ENCODE data around the gene CPT1C. TPM values are rescaled to one million over a fixed set of nuclear protein-coding genes. Genes with fewer than 3 reads are reported as not detected.

Gene CPT1C
- total and polyA plus RNA-seq, 2 of the 4 experiments (the other 2 are of a cell fraction) = 14.2 to 56.1 TPM

DNA sequence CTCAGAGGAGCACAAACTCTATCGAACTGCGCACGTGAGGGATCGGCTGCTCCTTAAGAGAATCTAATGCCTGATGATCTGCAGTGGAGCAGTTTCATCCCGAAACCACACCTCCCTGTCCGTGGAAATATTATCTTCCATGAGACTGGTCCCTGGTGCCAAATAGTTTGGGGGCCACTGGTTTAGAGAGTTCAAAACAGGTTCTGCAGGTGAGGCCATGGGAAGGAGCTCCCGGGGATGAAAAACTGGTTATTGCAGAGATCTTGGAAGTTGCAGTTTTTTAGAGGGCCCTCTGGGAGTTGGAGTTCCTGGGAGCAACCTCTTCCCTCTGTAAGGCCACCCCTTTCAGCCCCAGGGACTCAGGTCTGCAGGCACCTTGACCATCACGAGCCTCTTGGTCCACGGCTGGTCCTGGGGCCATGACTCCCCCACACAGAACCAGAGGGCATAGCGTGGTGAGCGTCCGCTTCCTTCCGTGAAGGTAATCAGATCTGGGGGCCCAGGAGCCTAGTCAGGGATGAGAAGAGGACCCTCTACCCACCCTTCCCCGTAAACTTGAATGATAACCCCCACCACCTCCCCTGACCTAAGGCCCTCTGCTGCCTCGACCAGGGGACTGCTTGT lies 30.5 kb upstream of the CPT1C start (continued):
- TF ChIP-seq NFE2L2 (IDR thresholded peaks at IDR 0.05; ENCODE audit: low read depth, low read length) = no peak
- TF ChIP-seq POLR2A (IDR thresholded peaks at IDR 0.05; ENCODE audit: low read depth, low read length) = no peak
- no peak for TF ChIP-seq MXI1 (IDR thresholded peaks at IDR 0.05; ENCODE audit: borderline replicate concordance, low read depth, low read length)
- no peak for TF ChIP-seq SMC3 (IDR thresholded peaks at IDR 0.05; ENCODE audit: low read depth, low read length)
- no peak for TF ChIP-seq FOS (IDR thresholded peaks at IDR 0.05; ENCODE audit: low read depth, low read length)
- no peak for TF ChIP-seq RAD21 (IDR thresholded peaks at IDR 0.05; ENCODE audit: low read length)
- TF ChIP-seq RFX5 (IDR thresholded peaks at IDR 0.05; ENCODE audit: low read depth, low read length) = no peak

- 100% methylated on average over 2 of the region's 16 CpGs; no CpG with 5 or more reads in 1 of the 2 experiments for WGBS, 2 experiments (ENCODE audit: extremely low coverage in 2 of 2, insufficient read length in 1 of 2)
- Histone ChIP-seq H3K23ac (ENCODE audit: low read depth, low read length) (no peak overlapping the region), H2AFZ (replicated peaks; ENCODE audit: low read length, poor library complexity) (no peak overlapping the region), H3K79me1 (ENCODE audit: low read depth in 1 of 2, low read length in 2 of 2) (peaks cover 7 to 58% of the 10 kb centered on the region in 2 experiments; a peak in 3 of 4 replicates), H4K91ac (ENCODE audit: insufficient read depth, low read depth, low read length) (no peak overlapping the region), H2AK9ac (replicated peaks; ENCODE audit: low read depth, low read length, poor library complexity) (no peak overlapping the region), H3K4ac (ENCODE audit: low read depth, low read length) (no peak overlapping the region), H3K18ac (ENCODE audit: low read depth, low read length) (no peak overlapping the region), H3K9me1 (ENCODE audit: insufficient read depth, low read length) (peaks cover 3% of the 10 kb centered on the region; the same call in 1 of the 2 replicates), H3K9me3 (ENCODE audit: control insufficient read depth, insufficient read depth, low read length) (no peaks in the 10 kb centered on the region), H3K36me3 (ENCODE audit: control insufficient read depth, insufficient read depth, low read length) (peaks cover 48% of the 10 kb centered on the region), H3K4me3 (ENCODE audit: insufficient read depth, low read depth, low read length) (no peak overlapping the region), H3K27ac (ENCODE audit: insufficient read depth, low read length) (no peak overlapping the region), H4K20me1 (ENCODE audit: insufficient read depth, low read length) (peaks cover 19% of the 10 kb centered on the region), H2BK15ac (ENCODE audit: low read depth, low read length) (no peak overlapping the region), H3K4me2 (ENCODE audit: low read depth, low read length) (no peak overlapping the region), H3K9ac (ENCODE audit: low read depth, low read length) (no peak overlapping the region), H3K27me3 (ENCODE audit: control insufficient read depth, insufficient read depth, low read length) (no peaks in the 10 kb centered on the region), H2BK120ac (ENCODE audit: low read depth, low read length) (no peak overlapping the region), H2AK5ac (ENCODE audit: low read depth, low read length) (no peak overlapping the region), H3K56ac (ENCODE audit: extremely low read depth, insufficient read depth, low read length) (no peak overlapping the region), H3K14ac (replicated peaks; ENCODE audit: low read depth, low read length) (no peak overlapping the region), H2BK5ac (ENCODE audit: low read depth, low read length, poor library complexity, severe bottlenecking) (no peak overlapping the region), H4K8ac (ENCODE audit: low read depth in 2 of 2, low read length in 2 of 2) (no peak overlapping the region), H2BK20ac (ENCODE audit: low read depth, low read length) (no peak overlapping the region), H4K5ac (ENCODE audit: low read depth, low read length) (no peak overlapping the region), H3K4me1 (ENCODE audit: control insufficient read depth, insufficient read depth, low read length) (peaks cover 9% of the 10 kb centered on the region)
- DNase-seq (no peak), ATAC-seq (ENCODE audit: low read depth) (no peak)
- ChIA-PET CTCF (no interaction called here), POLR2A (ENCODE audit: unreplicated experiment) (no interaction called here)
- intact Hi-C loops (cut with micrococcal nuclease) = no loop called here
- dilution Hi-C loops (cut with HindIII; ENCODE audit: low sequenced_read_pairs, unreplicated experiment) = no loop called here
- no TSS peak for BruUV-seq (replicated peaks)
- in situ Hi-C loops (cut with MboI; ENCODE audit: low sequenced_read_pairs) = loop anchor here (10.0 kb wide), 1 partner anchor 167 kb away; the partner anchor contains the start of gene RPS11
- TF ChIP-seq RCOR1 (IDR thresholded peaks at IDR 0.05; ENCODE audit: insufficient replicate concordance, low read length) = no peak
These were observed 28.9 kb upstream of the CPT1C start for GRCh38 chr19:49662011-49662410.
